ELF-1 (cell line): ENCODE data around the gene MACROD1.

Experiments used
- DNase-seq: peaks from one replicate; pipeline ENCODE4 v3.0.0-alpha.2; 2016; ENCODE audit warnings: low read depth, low spot score

MACROD1 gene

DNA sequence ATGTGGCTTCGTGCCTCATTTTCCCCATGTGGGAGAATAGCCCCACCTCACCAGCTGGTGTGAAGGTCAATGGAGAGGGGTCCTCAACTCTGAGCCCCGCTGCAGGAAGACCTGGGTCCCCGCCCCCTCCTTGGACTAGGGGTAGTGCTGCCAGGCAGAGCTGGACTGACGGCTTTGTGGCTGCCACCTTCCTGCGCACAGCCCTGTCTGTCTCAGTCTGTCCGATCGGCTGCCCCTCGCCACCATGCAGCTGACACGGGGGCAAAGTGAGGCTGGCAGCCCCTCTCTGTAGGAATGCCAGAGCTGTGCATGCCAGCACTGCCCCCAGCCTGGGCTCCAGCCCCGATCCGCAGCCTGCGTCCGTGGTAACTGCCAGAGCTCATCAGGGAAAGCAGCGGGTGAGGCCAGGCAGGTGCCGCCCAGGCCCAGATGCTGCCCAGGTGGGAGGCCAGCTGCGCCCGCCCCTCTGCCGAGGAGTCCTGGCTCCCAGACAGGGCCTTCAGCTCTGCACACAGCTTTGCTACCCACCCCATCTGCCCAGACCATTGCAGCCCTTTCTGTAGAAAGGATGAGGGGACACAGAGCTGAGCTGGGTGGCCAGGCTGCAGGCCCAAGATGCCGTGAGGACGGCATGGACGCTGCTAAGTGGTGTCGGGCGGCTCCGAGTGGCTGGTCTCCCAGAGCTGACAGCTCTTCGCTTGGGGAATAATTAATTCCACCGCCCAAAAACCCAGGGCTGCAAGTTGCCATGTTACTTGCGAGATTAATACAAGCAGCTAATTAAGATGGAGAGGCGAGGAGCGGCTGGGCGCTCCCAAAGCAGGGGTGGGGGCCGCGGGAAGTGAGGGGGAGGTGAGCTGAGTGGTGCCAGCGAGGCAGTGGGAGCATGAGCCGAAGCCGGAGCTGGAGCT, 149.7 kb downstream of the MACROD1 start:
- DNase-seq, result no peak

GRCh38 chr11:64015510-64015909, 150.4 kb downstream of the MACROD1 start:
- DNase-seq, result no peak

DNA sequence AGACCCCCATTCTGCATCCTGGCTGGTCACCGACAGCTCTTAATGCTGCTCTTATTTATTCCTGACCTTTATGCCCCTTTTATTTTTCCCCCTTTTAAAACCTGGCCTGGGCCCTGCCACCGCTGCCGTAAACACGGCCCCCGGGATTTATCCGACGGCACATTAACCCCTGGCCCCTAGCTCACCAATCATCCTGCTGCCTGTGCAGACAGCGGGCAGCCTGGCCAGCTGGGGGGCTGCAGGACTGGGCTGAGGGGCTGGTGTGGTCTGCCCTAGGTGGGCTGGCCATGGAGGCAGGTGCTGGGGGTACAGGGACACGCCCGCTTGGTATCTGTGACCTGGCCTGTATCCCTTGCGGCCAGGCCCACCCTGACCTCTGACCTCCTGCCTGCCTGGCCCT, 151.6 kb downstream of the MACROD1 start:
- no peak for DNase-seq

GRCh38 chr11:64013141-64013896, 152.6 kb downstream of the MACROD1 start:
- DNase-seq, result no peak

DNA sequence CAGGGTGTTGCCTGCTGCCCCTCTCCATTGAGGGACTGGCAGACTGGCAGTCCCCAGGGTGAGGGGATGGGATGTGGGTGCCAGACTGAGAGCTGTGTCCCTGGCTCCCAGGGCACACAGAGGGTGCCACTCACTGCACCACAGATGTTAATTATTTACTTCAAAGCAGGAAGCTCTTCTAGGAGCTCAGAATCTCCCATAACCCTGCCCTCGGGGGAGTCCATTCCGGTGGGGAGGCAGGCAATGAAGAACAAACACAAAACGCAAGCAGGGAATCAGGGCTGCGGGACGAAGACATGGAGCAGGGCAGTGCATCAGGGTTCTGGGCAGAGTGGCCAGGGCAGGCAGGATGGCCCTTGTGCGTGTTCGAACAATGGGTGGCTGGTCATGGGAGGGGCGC, 154.5 kb downstream of the MACROD1 start:
- no peak for DNase-seq

GRCh38 chr11:64010783-64011182, 155.1 kb downstream of the MACROD1 start:
- DNase-seq, result no peak

- no peak for DNase-seq
Measured at GRCh38 chr11:64009710-64010109, 156.2 kb downstream of the MACROD1 start.

DNA sequence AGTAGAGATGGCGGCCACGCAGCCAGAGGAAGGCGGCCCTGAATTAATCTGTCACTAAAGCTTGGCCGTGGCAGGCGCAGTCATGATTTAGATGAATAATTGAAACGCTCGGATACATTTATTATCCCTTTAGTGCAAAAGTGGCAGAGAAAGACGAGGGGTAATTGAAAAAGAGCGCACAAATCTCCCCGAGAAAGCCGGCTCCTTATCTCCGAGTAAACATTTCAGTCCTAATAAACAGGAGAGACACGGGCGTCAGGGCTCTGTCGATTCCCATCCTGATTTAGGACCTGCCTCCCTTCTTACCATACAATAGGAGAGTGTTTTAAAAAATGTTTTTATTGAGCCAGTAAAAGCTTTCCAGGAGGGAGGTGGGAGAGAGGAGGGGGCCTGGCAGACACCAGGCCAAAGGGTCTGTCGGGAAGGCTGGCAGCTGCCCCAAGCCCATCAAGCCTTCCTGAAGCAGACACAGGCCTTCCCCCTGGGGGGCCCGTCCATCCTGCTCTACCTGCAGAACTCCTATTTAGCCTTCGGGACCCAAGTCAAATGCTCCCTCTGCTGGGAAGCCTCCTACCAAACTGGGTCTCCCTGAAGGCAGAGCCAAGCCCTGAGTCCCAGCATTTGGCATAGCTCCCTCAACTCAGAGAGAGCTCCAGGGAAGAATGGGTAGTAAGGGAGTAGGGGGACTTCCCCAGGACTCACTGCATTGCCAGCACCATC, 156.8 kb downstream of the MACROD1 start:
- peak; percentile 88 for DNase-seq

- DNase-seq, result no peak
Measured at GRCh38 chr11:64008283-64008913, 157.5 kb downstream of the MACROD1 start.

DNA sequence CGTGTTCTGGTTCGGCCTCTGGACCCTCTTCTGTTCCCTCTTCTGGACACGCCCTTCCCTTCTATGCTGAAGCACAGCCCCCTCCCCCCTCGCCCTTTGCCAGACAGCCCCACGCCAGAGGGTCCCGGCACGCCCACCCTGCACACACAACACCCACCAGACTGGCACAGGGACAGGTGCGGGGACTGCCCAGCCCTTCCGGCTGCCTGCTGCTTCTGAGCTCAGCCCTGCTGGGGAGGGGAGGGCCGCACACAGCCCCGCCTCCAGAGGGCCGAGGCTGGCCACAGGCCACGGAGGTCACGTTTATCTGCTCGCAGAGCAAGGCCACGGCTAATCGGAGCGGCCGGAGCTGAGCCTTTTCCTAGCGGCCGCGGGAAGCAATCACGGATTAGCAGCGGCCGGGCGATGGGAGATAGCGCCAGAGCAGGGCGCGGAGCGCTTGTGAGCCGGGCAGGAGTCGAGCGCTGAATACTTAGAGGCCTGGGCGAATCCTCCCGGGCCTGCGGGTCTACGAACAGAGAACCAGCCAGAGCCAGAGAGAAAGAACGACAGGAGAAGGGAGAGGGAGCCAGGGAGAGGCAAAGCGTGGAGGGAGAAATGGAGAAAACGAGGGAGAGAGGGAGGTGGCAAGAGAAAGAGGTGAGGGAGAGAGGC, 158.2 kb downstream of the MACROD1 start:
- peak; percentile 77 for DNase-seq

DNA sequence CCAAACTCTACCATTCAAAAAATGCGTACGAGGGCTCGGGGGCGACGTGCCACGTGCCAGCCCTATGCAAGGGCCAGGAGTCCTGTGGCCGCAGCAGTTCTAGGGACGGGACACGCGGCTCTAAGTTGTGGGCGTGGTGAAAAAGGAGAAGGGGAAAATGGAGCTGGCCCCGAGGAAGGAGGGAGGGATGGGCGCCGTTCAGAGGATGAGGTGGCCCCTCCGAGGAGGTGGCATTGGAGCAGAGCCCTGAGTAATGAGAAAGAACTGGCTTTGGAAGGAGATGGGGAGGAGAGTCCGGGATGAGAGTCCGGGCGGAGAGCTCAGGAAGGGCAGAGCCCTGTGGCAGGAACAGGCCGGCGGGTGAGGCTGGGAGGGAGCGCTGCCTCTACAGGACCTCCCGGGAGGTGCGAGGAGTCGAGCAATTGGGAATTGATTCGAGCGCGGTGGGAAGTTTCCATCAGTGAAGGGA, 158.7 kb downstream of the MACROD1 start:
- peak; percentile 41 for DNase-seq

- DNase-seq, result no peak
Measured at GRCh38 chr11:64006398-64006797, 159.5 kb downstream of the MACROD1 start.

GRCh38 chr11:64005691-64006090, 160.2 kb downstream of the MACROD1 start:
- DNase-seq, result no peak

GRCh38 chr11:64004590-64004984, 161.3 kb downstream of the MACROD1 start:
- DNase-seq, result no peak

GRCh38 chr11:64003807-64004589, 161.9 kb downstream of the MACROD1 start:
- DNase-seq, result no peak

DNA sequence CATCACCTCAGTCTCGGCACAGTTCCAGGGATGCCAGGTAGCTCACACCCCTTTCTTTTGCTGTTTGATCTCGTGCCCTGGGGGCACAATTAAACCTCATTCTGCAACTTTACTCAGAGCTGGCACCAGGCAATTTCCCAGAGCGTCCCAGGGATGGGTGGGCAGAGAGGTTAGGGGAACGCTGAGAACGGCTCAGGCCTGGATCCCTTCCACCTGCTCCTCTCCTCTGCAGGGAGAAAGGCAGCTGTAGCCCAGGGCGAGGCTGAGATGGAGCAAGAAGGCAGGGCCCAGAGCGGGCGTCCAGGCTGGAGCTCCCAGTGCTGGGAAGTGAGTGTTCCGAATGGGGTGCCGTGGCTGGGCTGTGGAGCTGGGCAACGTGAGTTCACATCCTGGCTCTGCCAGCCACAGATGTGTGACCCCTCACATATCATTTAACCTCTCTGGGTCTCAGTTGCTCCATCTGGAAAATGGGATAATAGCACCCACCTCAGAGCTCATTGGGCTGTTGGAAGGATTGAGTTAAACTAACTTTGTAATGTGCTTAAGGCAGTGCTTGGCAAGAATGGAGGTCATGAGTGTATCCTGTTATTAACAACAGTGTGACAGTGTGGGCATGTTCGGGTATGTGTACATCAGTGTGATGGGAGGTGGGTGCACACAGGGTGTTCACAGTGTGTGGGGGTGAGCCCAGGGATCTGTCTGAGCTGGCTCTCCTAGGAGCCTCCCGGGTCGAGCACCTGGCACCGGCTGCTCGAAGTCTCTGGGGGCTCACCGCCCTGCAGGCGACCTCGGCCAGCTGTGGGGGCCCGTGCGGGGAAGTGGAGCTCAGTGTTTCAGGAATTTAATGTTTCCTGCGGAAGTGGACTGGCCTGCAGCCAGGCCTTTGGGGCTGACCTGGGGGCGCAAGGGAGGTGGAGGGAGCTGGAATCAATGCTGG, 164.2 kb downstream of the MACROD1 start:
- no peak for DNase-seq

DNA sequence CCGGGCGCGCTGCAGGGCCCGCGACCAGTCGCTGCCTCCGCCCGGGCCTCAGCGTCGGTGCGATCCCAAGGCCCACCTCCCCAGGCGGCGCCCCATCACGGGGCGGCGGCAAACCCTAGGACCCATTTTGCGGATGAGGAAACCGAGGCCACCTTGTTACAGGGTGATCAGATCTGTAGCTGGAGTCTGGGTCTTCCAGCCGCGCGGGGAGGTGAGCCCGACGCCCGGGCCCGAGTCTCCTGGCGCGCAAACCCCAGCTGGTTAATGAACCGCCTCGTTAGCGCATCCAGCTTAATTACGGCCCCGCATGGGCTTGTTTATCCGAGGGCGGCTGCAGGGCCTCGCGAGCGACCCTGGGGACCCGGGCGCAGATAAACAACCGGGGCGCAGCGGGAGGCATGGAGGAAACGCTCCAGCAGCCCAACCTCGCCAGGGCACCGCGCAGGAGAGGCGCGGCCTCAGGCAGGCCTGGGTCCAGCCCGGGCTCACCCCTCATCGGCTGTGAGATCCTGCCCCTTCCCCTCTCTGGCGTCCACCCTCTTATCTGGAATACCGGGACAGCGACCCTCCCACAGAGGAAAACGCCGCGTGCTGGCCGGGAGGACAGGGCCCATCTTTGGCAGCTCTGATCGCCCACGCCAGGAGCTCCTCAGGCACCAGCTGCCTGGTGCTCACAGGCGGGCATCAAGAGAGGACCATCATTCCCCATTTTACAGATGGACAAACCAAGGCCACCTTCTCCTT, 165.0 kb downstream of the MACROD1 start:
- DNase-seq, result no peak

- peak; percentile 80 for DNase-seq
Measured at GRCh38 chr11:64000026-64000739, 165.7 kb downstream of the MACROD1 start.
